Endothelial cell of umbilical vein (primary cell): ENCODE measurements around the gene NLRP9. TPM values are rescaled to one million over a fixed set of nuclear protein-coding genes. Genes with fewer than 3 reads are reported as not detected.

Experiments used
- BruUV-seq: library from RNA; stranded (reverse); fragments of 400-500 nt; replicated peaks from 2 replicates; lab custom pipeline; 2021; lab: Mats Ljungman, UMichigan
- CTCF ChIA-PET: fragments of 300-600, 350-600 bp; sonication (Branson Sonifier 250); formaldehyde crosslinking; loops from one replicate; lab custom pipeline; 2021; ENCODE audit warnings: antibody characterized with exemption, inconsistent platforms; lab: Charles Lee
- POLR2A ChIA-PET: fragments of 300-600, 350-600 bp; sonication (Branson Sonifier 250); formaldehyde crosslinking; loops from one replicate; lab custom pipeline; 2021; ENCODE audit warnings: antibody characterized with exemption, inconsistent platforms; lab: Charles Lee
- DNase-seq: peaks from one replicate; pipeline ENCODE4 v3.0.0-alpha.2; 2011; ENCODE audit warnings: low read depth, low spot score
- FAIRE-seq: peaks from 2 replicates; lab custom pipeline; 2011; peaks lifted over from hg19 to GRCh38; lab: Jason Lieb, UNC
- H2AFZ ChIP-seq: 2 replicates; pipeline ENCODE4 v1.6.0; 2012; ENCODE audit warnings: low read depth, low read length, control low read depth, inconsistent platforms
- H3K27ac ChIP-seq: 2 replicates; pipeline ENCODE4 v1.5.1; 2011; ENCODE audit warnings: low read depth, mild to moderate bottlenecking, control low read depth, low read length, moderate library complexity; ENCODE audit not compliant: insufficient read depth
- H3K27me3 ChIP-seq, 2 experiments: 2 replicates each; pipeline versions ENCODE4 v1.6.0 to v1.6.1; 2011; ENCODE audit warnings: low read length in 2 of 2, mixed read lengths in 1 of 2; ENCODE audit not compliant: control insufficient read depth in 2 of 2, insufficient read depth in 2 of 2
- H3K36me3 ChIP-seq, 2 experiments: 2 replicates in 1 of 2; 3 replicates in 1 of 2; pipeline ENCODE4 v1.5.1; 2011; ENCODE audit warnings: low read length in 2 of 2, mild to moderate bottlenecking in 1 of 2, moderate library complexity in 1 of 2; ENCODE audit not compliant: control insufficient read depth in 2 of 2, insufficient read depth in 2 of 2; ENCODE audit errors: extremely low read depth in 1 of 2
- H3K4me1 ChIP-seq: 3 replicates; pipeline ENCODE4 v1.5.1; 2011; ENCODE audit warnings: mild to moderate bottlenecking, low read length; ENCODE audit not compliant: control insufficient read depth, insufficient read depth; ENCODE audit errors: extremely low read depth
- H3K4me2 ChIP-seq: 2 replicates; pipeline ENCODE4 v1.6.1; 2011; ENCODE audit warnings: low read length, control low read depth, mixed read lengths; ENCODE audit not compliant: insufficient read depth
- H3K4me3 ChIP-seq, 3 experiments: fragments of 200-600 bp in 1 of 3; sonication (generic), shearing (Covaris generic) in 1 of 3; replicated peaks in 1 of 3; 2 replicates each; pipeline ENCODE4 v1.5.1; 2011 to 2016; ENCODE audit warnings: control low read depth in 3 of 3, low read length in 3 of 3, mild to moderate bottlenecking in 2 of 3, inconsistent platforms in 1 of 3, low read depth in 1 of 3, moderate library complexity in 1 of 3; ENCODE audit not compliant: insufficient read depth in 1 of 3
- H3K79me2 ChIP-seq: 2 replicates; pipeline ENCODE4 v1.6.0; 2012; ENCODE audit warnings: low read length, inconsistent platforms; ENCODE audit not compliant: control insufficient read depth, insufficient read depth
- H3K9ac ChIP-seq: replicated peaks from 2 replicates; pipeline ENCODE3; 2011; ENCODE audit warnings: low read length, control low read depth; ENCODE audit not compliant: insufficient read depth; ENCODE audit errors: extremely low read depth
- H3K9me1 ChIP-seq: replicated peaks from 3 replicates; pipeline ENCODE4 v1.6.0; 2011; ENCODE audit warnings: mild to moderate bottlenecking, low read length; ENCODE audit not compliant: control insufficient read depth, insufficient read depth; ENCODE audit errors: extremely low read depth
- H3K9me3 ChIP-seq: replicated peaks from 2 replicates; pipeline ENCODE4 v1.5.1; 2012; ENCODE audit warnings: low read length, inconsistent platforms; ENCODE audit not compliant: control insufficient read depth, insufficient read depth
- H4K20me1 ChIP-seq: replicated peaks from 2 replicates; pipeline ENCODE3; 2011; ENCODE audit warnings: mild to moderate bottlenecking, low read length; ENCODE audit not compliant: control insufficient read depth, insufficient read depth; ENCODE audit errors: extremely low read depth
- CTCF ChIP-seq, 2 donors: IDR thresholded peaks; 1 replicate in 1 of 2; 2 replicates in 1 of 2; pipeline ENCODE4 v1.5.1; 2011; ENCODE audit warnings: low read length in 2 of 2, mild to moderate bottlenecking in 2 of 2, moderate library complexity in 2 of 2, control low read depth in 1 of 2, inconsistent platforms in 1 of 2, low read depth in 1 of 2; ENCODE audit not compliant: insufficient read depth in 1 of 2; ENCODE audit errors: extremely low read depth in 1 of 2
- EZH2 ChIP-seq: IDR thresholded peaks from 2 replicates; pipeline ENCODE4 v1.6.1; 2012; ENCODE audit warnings: borderline replicate concordance, low read depth, mild to moderate bottlenecking, moderate library complexity, low read length, inconsistent platforms; ENCODE audit not compliant: severe bottlenecking
- FOS ChIP-seq: IDR thresholded peaks from 2 replicates; pipeline ENCODE4 v1.6.1; 2011; ENCODE audit warnings: mild to moderate bottlenecking, low read length, moderate library complexity, borderline replicate concordance; ENCODE audit not compliant: insufficient read depth
- GATA2 ChIP-seq: IDR thresholded peaks from 2 replicates; pipeline ENCODE4 v1.7.0; 2011; ENCODE audit warnings: low read depth, mild to moderate bottlenecking, moderate library complexity, mixed read lengths, low read length; ENCODE audit not compliant: insufficient read length, insufficient read depth
- JUN ChIP-seq: IDR thresholded peaks from 2 replicates; pipeline ENCODE4 v1.6.1; 2011; ENCODE audit warnings: borderline replicate concordance, low read depth; ENCODE audit not compliant: insufficient read length, insufficient read depth
- MAX ChIP-seq: IDR thresholded peaks from 2 replicates; pipeline ENCODE4 v1.6.1; 2011; ENCODE audit not compliant: insufficient read depth, insufficient read length
- MYC ChIP-seq: IDR thresholded peaks from one replicate; pipeline ENCODE4 v1.6.1; 2011; ENCODE audit warnings: mild to moderate bottlenecking, low read depth, low read length
- POLR2A ChIP-seq: IDR thresholded peaks from 2 replicates; pipeline ENCODE4 v1.6.1; 2012; ENCODE audit warnings: low read depth, mild to moderate bottlenecking, control low read depth, low read length
- POLR2AphosphoS5 ChIP-seq: IDR thresholded peaks from 2 replicates; pipeline ENCODE4 v1.6.1; 2012; ENCODE audit warnings: low read depth, mild to moderate bottlenecking, control low read depth, low read length, moderate library complexity; ENCODE audit not compliant: insufficient read depth
- dilution Hi-C: fragments of 300-500 bp; cut with MboI; formaldehyde crosslinking; loops from one replicate; pipeline ENCODE4 v1.15.0; 2019; ENCODE audit warnings: low sequenced_read_pairs; ENCODE audit not compliant: extremely low pct_ligation_motif_present
- intact Hi-C: fragments of 100-400 bp; cut with micrococcal nuclease; formaldehyde crosslinking; loops from one replicate; pipeline ENCODE4 v1.10.0; 2022
- polyA plus RNA-seq, 4 experiments: library from polyadenylated mRNA; depleted of rRNA in 3 of 4; stranded (reverse) in 3 of 4; unstranded in 1 of 4; fragments of >200 nt; gene quantifications; 2 replicates each; pipeline versions ENCODE4 v1.2.1 to v1.2.3, GENCODE V29; 2011 to 2012; ENCODE audit warnings: missing spikeins in 1 of 4
- total RNA-seq: library from RNA; stranded (reverse); gene quantifications from 2 replicates; pipeline ENCODE4 v1.2.3, GENCODE V29; 2021

Gene NLRP9
- total and polyA plus RNA-seq, 2 donors (not counting 3 experiments of a cell fraction or from before 2014, with no cell fraction given): not detected

GRCh38 chr19:55712804-55713631, 25.2 kb downstream of the NLRP9 start:
- no peak overlapping the region for H3K27ac ChIP-seq
- no peaks in the 10 kb centered on the region for H3K4me1 ChIP-seq
- H3K27me3 ChIP-seq: no peaks in the 10 kb centered on the region
- no peaks in the 10 kb centered on the region for H3K79me2 ChIP-seq
- no peaks in the 10 kb centered on the region for H4K20me1 ChIP-seq
- ChIA-PET CTCF (no interaction called here), POLR2A (no interaction called here)
- H3K9me1 ChIP-seq: no peaks in the 10 kb centered on the region
- dilution Hi-C loops (no loop called here), intact Hi-C loops (no loop called here)
- no peak overlapping the region for H3K4me3 ChIP-seq
- FAIRE-seq (no peak), DNase-seq (no peak)
- H2AFZ ChIP-seq: no peak overlapping the region
- H3K36me3 ChIP-seq: no peaks in the 10 kb centered on the region
- no peak overlapping the region for H3K4me2 ChIP-seq
- H3K9me3 ChIP-seq: no peaks in the 10 kb centered on the region
- H3K9ac ChIP-seq: no peak overlapping the region
- no TSS peak for BruUV-seq
- TF ChIP-seq FOS (no peak), POLR2AphosphoS5 (no peak), JUN (no peak), POLR2A (no peak), EZH2 (no peak), CTCF (IDR thresholded peaks at IDR 0.05; ENCODE audit: extremely low read depth in 1 of 2, insufficient read depth in 1 of 2, low read depth in 1 of 2, low read length in 2 of 2) (no peak), MYC (no peak), GATA2 (no peak), MAX (no peak)
